Measurements from ENCODE around the gene HOXA4. TPM values are rescaled to one million over a fixed set of nuclear protein-coding genes. Genes with fewer than 3 reads are reported as not detected.

The HOXA4 gene
- total RNA-seq, 2 experiments from 2014 or later, result 0.25 TPM; not detected in 1

DNA sequence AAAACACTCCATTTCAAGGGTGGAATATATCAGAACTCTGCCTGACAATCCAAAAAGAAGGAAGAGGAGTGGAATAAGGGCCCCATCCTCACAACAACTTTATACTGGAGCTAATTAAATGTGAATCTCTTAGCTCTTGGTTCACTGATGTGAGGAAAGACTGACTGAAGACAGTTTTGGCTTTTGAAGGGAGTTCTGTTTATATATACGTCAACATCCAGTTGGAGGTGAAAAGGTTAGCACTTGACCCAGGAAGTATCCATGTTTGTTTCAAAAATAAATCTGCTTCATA lies 37.8 kb downstream of the HOXA4 start:
- Mint-ChIP-seq H3K27me3 (peaks cover 87% of the 10 kb centered on the region), H3K27ac (no peak overlapping the region), H3K4me3 (no peak overlapping the region), H3K9me3 (no peaks in the 10 kb centered on the region), H3K4me1 (peaks cover 24% of the 10 kb centered on the region), H3K36me3 (ENCODE audit: low read depth) (peaks cover 1% of the 10 kb centered on the region)
- DNase-seq, result no peak
- POLR2A ChIA-PET, result interaction anchor here (0.6 kb wide), 1 partner anchor 131 kb away, joined by 3 read pairs; no protein-coding TSS in a partner anchor
- CTCF ChIA-PET, result interaction anchor here (1.2 to 1.4 kb wide), 2 partner anchors 9 to 68 kb away, joined by 3 to 6 read pairs; no protein-coding TSS in a partner anchor

DNA sequence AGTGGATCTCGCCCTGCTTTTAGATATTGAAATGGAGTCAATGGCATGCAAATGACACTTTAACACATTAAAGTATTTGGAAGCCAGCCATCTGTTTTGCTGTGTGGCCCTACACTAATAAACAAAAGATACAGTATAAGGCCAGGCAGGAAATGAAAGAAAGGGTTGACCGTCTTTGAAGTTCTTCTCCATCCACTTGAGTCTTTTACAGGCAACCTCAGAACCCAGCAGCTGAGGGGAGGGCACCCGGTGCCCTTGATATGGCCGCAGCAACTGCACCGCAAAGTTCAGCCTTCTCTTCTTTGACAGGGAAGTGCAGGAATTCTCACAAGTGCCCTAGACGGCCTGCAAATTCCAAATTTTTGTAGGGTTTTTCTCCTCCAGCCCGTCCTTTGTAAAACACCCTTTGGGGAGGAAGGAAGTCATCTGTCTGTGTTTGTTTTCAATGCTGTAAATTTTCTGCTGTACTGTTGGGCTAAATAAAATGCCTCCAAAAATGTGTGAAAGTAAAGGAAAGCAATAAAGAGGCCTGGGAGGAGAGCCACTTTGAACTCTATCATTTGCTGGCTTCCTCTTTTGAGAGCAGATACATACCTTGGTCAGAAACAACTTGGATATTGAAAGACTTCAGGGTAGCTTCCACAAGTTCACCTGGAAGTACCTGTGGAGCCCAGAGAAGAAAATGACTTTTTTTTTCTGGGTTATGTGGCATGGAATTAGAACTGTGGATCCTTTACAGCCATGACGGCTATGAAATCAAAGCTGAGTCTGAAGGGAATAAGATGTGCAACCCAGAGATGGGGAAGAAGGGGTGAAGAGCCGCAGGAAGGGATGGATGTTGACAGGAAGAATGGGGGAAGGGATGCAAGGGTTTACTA lies 38.4 kb downstream of the HOXA4 start:
- ChIA-PET POLR2A (no interaction called here), CTCF (interaction anchor here (0.5 to 1.4 kb wide), 3 partner anchors 9 to 69 kb away, joined by 3 to 6 read pairs (median 3); no protein-coding TSS in a partner anchor)
- peaks cover 21% of the 10 kb centered on the region for H3K4me1 Mint-ChIP-seq
- H3K4me3 Mint-ChIP-seq, result no peak overlapping the region
- H3K9me3 Mint-ChIP-seq, result no peaks in the 10 kb centered on the region
- H3K36me3 Mint-ChIP-seq (ENCODE audit: low read depth), result peaks cover 5% of the 10 kb centered on the region
- H3K27ac Mint-ChIP-seq, result no peak overlapping the region
- no peak for DNase-seq
- peaks cover 87% of the 10 kb centered on the region for H3K27me3 Mint-ChIP-seq

DNA sequence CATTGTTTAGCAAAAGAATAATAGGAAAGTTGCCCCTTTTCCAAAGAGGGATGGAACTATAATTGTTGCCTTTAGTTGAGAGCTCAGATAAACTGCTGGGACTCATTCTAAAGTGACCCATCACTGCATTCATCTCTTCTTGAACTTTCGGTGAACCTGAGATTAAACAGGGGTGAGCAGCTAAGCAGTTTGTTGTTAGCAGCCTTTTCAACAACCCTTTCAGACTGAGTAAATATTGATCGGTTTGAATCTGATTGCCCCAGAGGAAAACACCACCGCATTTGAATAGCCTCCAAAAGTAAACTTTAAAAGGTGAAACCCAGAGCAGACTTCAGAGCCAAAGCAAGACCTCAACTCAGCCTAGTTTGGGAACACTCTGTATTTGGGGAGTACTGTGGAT lies 39.5 kb downstream of the HOXA4 start:
- H3K4me3 Mint-ChIP-seq, result no peak overlapping the region
- H3K36me3 Mint-ChIP-seq (ENCODE audit: low read depth), result peaks cover 5% of the 10 kb centered on the region
- H3K27ac Mint-ChIP-seq, result no peak overlapping the region
- H3K4me1 Mint-ChIP-seq, result peaks cover 18% of the 10 kb centered on the region
- DNase-seq, result no peak
- ChIA-PET POLR2A (no interaction called here), CTCF (interaction anchor here (0.6 kb wide), 1 partner anchor 22 kb away, joined by 4 read pairs; no protein-coding TSS in a partner anchor)
- peaks cover 86% of the 10 kb centered on the region for H3K27me3 Mint-ChIP-seq
- no peaks in the 10 kb centered on the region for H3K9me3 Mint-ChIP-seq

DNA sequence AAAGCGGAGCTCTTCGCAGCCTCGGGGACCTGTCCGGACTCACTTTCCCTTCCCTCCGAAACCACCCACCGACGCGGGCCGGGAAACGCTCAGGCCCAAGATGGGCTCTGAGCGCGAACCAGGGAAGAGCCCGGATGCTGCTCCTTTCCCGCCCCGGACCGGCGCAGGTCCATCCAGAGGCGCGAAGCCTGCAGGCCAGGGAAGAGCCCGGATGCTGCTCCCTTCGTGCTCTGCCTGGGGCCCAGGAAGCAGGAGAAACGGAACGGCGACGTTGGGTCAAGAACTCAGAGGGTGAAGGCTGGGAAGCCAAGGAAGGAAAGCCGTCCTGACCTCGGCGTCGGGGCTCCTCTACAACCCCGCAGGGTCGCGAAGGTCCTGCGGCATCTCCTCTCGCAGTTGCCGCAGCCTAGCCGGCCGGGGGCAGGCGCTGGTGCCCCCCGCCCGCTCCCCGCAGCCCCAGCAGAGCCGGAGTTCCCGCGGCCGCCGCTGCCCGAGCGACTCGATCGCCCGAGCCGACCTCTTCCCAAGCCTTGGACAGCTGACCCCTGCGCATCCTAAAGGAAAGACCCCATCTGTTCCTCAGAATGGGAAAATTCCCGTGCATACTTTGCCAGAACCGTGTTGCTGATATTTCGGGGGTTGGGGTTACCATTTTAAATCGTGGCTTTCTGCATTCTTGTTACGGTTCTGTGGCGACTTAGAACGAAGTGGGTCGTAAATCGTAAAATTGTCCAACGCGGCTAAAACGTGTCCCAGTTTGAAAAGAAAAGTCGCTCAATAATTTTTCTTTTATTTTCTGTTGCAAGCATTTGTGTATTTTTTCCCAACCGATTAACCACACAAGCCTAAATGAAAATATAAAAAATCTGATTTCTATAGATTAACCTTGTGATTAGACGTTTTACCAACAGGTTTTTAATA lies 42.3 kb downstream of the HOXA4 start:
- Mint-ChIP-seq H3K27me3 (peaks cover 70% of the 10 kb centered on the region), H3K4me1 (peaks cover 9% of the 10 kb centered on the region), H3K27ac (no peak overlapping the region), H3K9me3 (no peaks in the 10 kb centered on the region), H3K36me3 (ENCODE audit: low read depth) (peaks cover 3% of the 10 kb centered on the region), H3K4me3 (no peak overlapping the region)
- no peak for DNase-seq
- POLR2A ChIA-PET, result no interaction called here
- CTCF ChIA-PET, result interaction anchor here (0.6 kb wide), 1 partner anchor 1790 kb away, joined by 3 read pairs; no protein-coding TSS in a partner anchor

DNA sequence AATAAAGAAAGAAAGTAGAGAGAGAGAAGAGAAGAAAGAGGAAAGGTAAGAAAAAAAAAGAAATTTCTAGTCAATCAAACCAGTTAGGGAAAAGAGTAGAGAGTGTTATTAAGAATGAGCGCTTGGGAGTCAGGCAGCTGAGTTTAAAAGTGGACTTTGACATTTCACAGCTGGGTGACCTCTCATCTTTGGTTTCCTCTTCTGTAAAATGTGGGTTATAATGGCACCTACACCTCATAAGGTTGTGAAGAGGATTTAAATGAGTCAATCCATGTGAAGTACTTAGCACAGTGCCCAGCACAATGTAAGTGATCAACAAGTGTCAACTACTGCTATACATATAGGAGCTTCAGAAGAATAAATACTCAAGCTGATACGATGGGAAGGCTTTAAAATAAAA lies 46.9 kb downstream of the HOXA4 start:
- Mint-ChIP-seq H3K27me3 (peaks cover 32% of the 10 kb centered on the region), H3K27ac (no peak overlapping the region), H3K9me3 (no peaks in the 10 kb centered on the region), H3K36me3 (ENCODE audit: low read depth) (peaks cover 3% of the 10 kb centered on the region), H3K4me1 (peaks cover 9% of the 10 kb centered on the region), H3K4me3 (no peak overlapping the region)
- ChIA-PET CTCF (interaction anchor here (0.6 to 1.8 kb wide), 5 partner anchors 9 to 973 kb away, joined by 3 to 6 read pairs (median 3); no protein-coding TSS in a partner anchor), POLR2A (no interaction called here)
- DNase-seq, result no peak

DNA sequence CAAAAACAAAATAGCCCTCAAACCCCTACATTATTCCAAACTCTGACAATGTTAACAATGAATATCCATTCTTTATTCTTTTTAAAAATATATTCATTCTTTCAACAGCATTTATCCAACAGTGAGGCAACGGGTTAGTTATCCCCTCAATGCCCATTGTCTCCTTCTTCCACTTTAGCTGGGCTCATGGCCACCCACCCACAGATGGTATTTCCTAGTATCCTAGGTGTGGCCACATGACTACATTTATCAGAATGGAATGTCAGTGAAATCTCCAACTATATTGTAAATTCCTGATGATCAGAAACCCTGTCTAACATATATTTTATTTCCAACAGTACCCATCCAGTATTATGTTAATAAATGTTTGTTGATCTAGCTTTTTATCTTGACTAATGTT lies 48.4 kb downstream of the HOXA4 start:
- CTCF ChIA-PET, result no interaction called here
- Mint-ChIP-seq H3K27ac (no peak overlapping the region), H3K36me3 (ENCODE audit: low read depth) (no peaks in the 10 kb centered on the region), H3K9me3 (no peaks in the 10 kb centered on the region), H3K27me3 (peaks cover 23% of the 10 kb centered on the region), H3K4me1 (peaks cover 7% of the 10 kb centered on the region), H3K4me3 (no peak overlapping the region)
- DNase-seq, result no peak
- POLR2A ChIA-PET, result no interaction called here

DNA sequence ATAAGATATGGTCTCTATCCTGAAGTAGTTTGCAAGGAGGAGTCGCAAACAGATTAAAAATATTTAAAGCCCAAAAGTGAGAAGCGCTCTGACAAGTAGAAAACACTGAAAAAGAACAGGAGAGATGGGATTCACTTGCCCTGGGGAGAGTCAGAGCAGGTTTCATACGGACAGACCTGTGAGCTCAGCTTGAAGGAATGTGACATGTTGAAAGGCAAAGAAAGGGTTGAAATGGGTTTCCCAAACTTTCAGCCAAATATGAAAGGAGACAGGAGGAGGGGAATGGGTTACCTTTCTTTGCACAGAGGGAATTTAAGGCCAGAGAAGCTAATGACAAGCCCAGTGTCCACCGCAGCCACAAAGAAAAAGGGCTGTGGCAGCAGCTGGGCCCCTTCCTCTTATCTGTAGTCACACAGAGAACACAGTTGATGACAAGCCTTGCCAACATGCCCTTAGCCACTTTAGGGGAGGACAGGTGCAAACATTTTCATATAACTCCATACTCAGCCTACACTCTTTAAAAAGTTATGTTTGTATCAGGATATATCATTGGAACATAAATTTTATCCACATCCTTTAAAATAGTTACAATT lies 49.6 kb downstream of the HOXA4 start:
- Mint-ChIP-seq H3K9me3 (no peaks in the 10 kb centered on the region), H3K27ac (no peak overlapping the region), H3K4me3 (no peak overlapping the region), H3K4me1 (peaks cover 7% of the 10 kb centered on the region), H3K36me3 (ENCODE audit: low read depth) (no peaks in the 10 kb centered on the region), H3K27me3 (peaks cover 19% of the 10 kb centered on the region)
- DNase-seq, result no peak
- ChIA-PET POLR2A (no interaction called here), CTCF (no interaction called here)

DNA sequence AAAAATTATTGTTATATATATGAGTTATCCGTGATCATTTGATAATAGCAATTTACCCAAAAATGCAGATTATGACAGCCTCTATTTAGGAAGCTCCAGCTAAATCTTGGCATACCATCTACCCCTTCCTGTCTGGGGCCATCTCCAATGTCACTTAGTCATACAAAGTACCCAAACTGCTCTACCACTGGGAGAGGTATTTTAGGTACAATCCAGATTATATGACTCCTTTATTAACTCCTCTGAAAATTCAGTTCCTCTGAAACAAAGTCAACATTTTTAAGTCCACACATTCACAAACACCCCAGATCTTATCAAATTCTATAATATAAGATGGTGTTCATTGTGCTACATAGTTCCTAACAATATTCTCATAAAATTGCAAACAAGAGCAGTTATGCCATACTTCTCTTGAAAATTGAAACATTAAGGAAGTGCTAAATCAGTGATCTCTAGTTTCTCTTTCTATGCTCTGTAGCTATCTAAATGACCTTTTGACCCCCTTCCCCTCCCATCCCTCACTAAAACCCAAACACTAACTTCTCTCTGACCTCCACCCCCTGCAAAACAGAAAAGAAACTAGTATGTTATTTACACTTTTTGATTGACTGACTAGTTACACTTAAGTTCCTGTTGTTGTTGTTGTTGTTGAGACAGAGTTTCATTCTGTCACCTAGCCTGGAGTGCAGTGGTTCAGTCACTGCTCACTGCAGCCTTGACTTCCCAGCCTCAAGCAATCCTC lies 51.2 kb downstream of the HOXA4 start:
- H3K36me3 Mint-ChIP-seq (ENCODE audit: low read depth), result no peaks in the 10 kb centered on the region
- H3K27me3 Mint-ChIP-seq, result peaks cover 12% of the 10 kb centered on the region
- no peaks in the 10 kb centered on the region for H3K9me3 Mint-ChIP-seq
- peaks cover 7% of the 10 kb centered on the region for H3K4me1 Mint-ChIP-seq
- POLR2A ChIA-PET, result no interaction called here
- H3K4me3 Mint-ChIP-seq, result no peak overlapping the region
- CTCF ChIA-PET, result interaction anchor here (0.6 kb wide), 1 partner anchor 20 kb away, joined by 3 read pairs; no protein-coding TSS in a partner anchor
- H3K27ac Mint-ChIP-seq, result peak overlapping the region; percentile 37
- DNase-seq, result no peak

DNA sequence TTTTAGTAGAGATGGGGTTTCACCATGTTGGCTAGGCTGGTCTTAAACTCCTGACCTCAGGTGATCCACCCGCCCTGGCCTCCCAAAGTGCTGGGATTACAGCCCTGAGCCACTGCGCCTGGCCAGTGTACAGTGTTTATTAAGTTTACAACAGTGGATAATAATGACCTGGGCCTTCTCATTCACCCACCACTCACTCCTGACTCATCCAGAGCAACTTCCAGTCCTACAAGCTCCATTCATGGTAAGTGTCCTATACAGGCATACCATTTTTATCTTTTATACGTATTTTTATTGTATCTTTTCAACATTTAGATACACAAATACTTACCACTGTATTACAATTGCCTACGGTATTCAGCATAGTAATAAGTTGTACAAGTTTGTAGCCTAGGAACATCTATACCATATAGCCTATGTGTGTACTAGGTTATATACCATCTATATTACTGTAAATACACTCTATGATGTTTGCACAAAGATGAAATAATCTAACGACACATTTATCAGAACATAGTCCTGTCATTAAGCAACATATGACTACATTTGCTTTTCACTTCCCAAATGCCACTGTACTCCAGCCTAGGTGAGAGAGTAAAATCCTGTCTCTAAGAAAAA lies 51.8 kb downstream of the HOXA4 start:
- H3K9me3 Mint-ChIP-seq, result no peaks in the 10 kb centered on the region
- no peak for DNase-seq
- ChIA-PET CTCF (interaction anchor here (0.6 to 0.8 kb wide), 2 partner anchors 21 to 392 kb away, joined by 3 read pairs; no protein-coding TSS in a partner anchor), POLR2A (no interaction called here)
- peaks cover 7% of the 10 kb centered on the region for H3K4me1 Mint-ChIP-seq
- no peaks in the 10 kb centered on the region for H3K36me3 Mint-ChIP-seq (ENCODE audit: low read depth)
- H3K4me3 Mint-ChIP-seq, result no peak overlapping the region
- H3K27ac Mint-ChIP-seq, result no peak overlapping the region
- H3K27me3 Mint-ChIP-seq, result peaks cover 12% of the 10 kb centered on the region
